ENCODE data around the gene ALKAL2.

ALKAL2 gene

GRCh38 chr2:314561-315336 is 26.9 kb upstream of the ALKAL2 start:
- H3K36me3 ChIP-seq (ENCODE audit: insufficient read depth, low read length), result no peaks in the 10 kb centered on the region; the same call in 1 of the 2 replicates
- no peak overlapping the region for H3K9ac ChIP-seq (ENCODE audit: low read length)
- TF ChIP-seq EZH2 (IDR thresholded peaks at IDR 0.05; ENCODE audit: borderline replicate concordance, low read length), result no peak
- no peak for TF ChIP-seq CTCF (IDR thresholded peaks at IDR 0.05; ENCODE audit: low read length)
- H3K4me2 ChIP-seq (ENCODE audit: low read length), result no peak overlapping the region
- H2AFZ ChIP-seq (ENCODE audit: low read length), result no peak overlapping the region
- H4K20me1 ChIP-seq (ENCODE audit: insufficient read depth, low read length), result no peaks in the 10 kb centered on the region
- H3K27me3 ChIP-seq (ENCODE audit: insufficient read depth, low read length), result no peaks in the 10 kb centered on the region
- no peaks in the 10 kb centered on the region for H3K9me2 ChIP-seq (ENCODE audit: low read depth, low read length)
- no peak overlapping the region for H3K4me3 ChIP-seq (ENCODE audit: low read depth, low read length, poor library complexity, severe bottlenecking)
- H3K27ac ChIP-seq (ENCODE audit: low read depth, low read length, poor library complexity, severe bottlenecking), result no peak overlapping the region
- no peaks in the 10 kb centered on the region for H3K9me3 ChIP-seq (ENCODE audit: low read length)
- H3K79me2 ChIP-seq (ENCODE audit: insufficient read depth, low read length), result no peaks in the 10 kb centered on the region
- H3K4me1 ChIP-seq (ENCODE audit: insufficient read depth, low read length, severe bottlenecking), result peaks cover 3% of the 10 kb centered on the region
- no peaks in the 10 kb centered on the region for H3F3A ChIP-seq (ENCODE audit: insufficient read depth, low read length)

- H4K20me1 ChIP-seq (ENCODE audit: insufficient read depth, low read length), result no peaks in the 10 kb centered on the region
- H3K79me2 ChIP-seq (ENCODE audit: insufficient read depth, low read length), result no peaks in the 10 kb centered on the region
- no peaks in the 10 kb centered on the region for H3F3A ChIP-seq (ENCODE audit: insufficient read depth, low read length)
- H3K9me3 ChIP-seq (ENCODE audit: low read length), result no peaks in the 10 kb centered on the region
- no peak overlapping the region for H3K4me3 ChIP-seq (ENCODE audit: low read depth, low read length, poor library complexity, severe bottlenecking)
- no peaks in the 10 kb centered on the region for H3K27me3 ChIP-seq (ENCODE audit: insufficient read depth, low read length)
- no peak overlapping the region for H3K27ac ChIP-seq (ENCODE audit: low read depth, low read length, poor library complexity, severe bottlenecking)
- no peaks in the 10 kb centered on the region for H3K9me2 ChIP-seq (ENCODE audit: low read depth, low read length)
- H3K4me1 ChIP-seq (ENCODE audit: insufficient read depth, low read length, severe bottlenecking), result peaks cover 3% of the 10 kb centered on the region
- no peak overlapping the region for H3K4me2 ChIP-seq (ENCODE audit: low read length)
- H3K9ac ChIP-seq (ENCODE audit: low read length), result no peak overlapping the region
- H3K36me3 ChIP-seq (ENCODE audit: insufficient read depth, low read length), result no peaks in the 10 kb centered on the region; the same call in 1 of the 2 replicates
- TF ChIP-seq CTCF (IDR thresholded peaks at IDR 0.05; ENCODE audit: low read length) (no peak), EZH2 (IDR thresholded peaks at IDR 0.05; ENCODE audit: borderline replicate concordance, low read length) (no peak)
- no peak overlapping the region for H2AFZ ChIP-seq (ENCODE audit: low read length)
Observed at GRCh38 chr2:313991-314390, 26.1 kb upstream of the ALKAL2 start.

- Histone ChIP-seq H3K4me3 (ENCODE audit: low read depth, low read length, poor library complexity, severe bottlenecking) (no peak overlapping the region), H3K27ac (ENCODE audit: low read depth, low read length, poor library complexity, severe bottlenecking) (no peak overlapping the region), H2AFZ (ENCODE audit: low read length) (no peak overlapping the region), H3K36me3 (ENCODE audit: insufficient read depth, low read length) (no peaks in the 10 kb centered on the region), H3F3A (ENCODE audit: insufficient read depth, low read length) (no peaks in the 10 kb centered on the region), H3K4me2 (ENCODE audit: low read length) (no peak overlapping the region), H3K9me2 (ENCODE audit: low read depth, low read length) (no peaks in the 10 kb centered on the region), H3K79me2 (ENCODE audit: insufficient read depth, low read length) (no peaks in the 10 kb centered on the region), H3K27me3 (ENCODE audit: insufficient read depth, low read length) (no peaks in the 10 kb centered on the region), H4K20me1 (ENCODE audit: insufficient read depth, low read length) (no peaks in the 10 kb centered on the region), H3K9ac (ENCODE audit: low read length) (no peak overlapping the region), H3K9me3 (ENCODE audit: low read length) (no peaks in the 10 kb centered on the region), H3K4me1 (ENCODE audit: insufficient read depth, low read length, severe bottlenecking) (peaks cover 3% of the 10 kb centered on the region)
- no peak for TF ChIP-seq CTCF (IDR thresholded peaks at IDR 0.05; ENCODE audit: low read length)
- no peak for TF ChIP-seq EZH2 (IDR thresholded peaks at IDR 0.05; ENCODE audit: borderline replicate concordance, low read length)
Observed at GRCh38 chr2:310994-311393, 23.1 kb upstream of the ALKAL2 start.

Data from OCI-LY1 (cell line).